ENCODE measurements around the gene IQSEC3. TPM values are rescaled to one million over a fixed set of nuclear protein-coding genes. Genes with fewer than 3 reads are reported as not detected.
"Not testable (repeated sequence)": the region's sequence is repeated elsewhere in the genome, so short reads cannot be mapped to it uniquely, and the experiment has no call there.

Gene IQSEC3
- total and polyA plus RNA-seq, 10 of the 15 experiments (the other 5 are each of a cell fraction or from before 2014, with no cell fraction given) = not detected

GRCh38 chr12:58832-59231 lies 7.7 kb upstream of the IQSEC3 start (continued):
- TF ChIP-seq USF2 (IDR thresholded peaks at IDR 0.05; ENCODE audit: borderline replicate concordance, low read depth, low read length) (no peak), ZNF687 (IDR thresholded peaks at IDR 0.05) (no peak)

GRCh38 chr12:61845-62244 lies 4.7 kb upstream of the IQSEC3 start:
- H3K36me3 ChIP-seq (ENCODE audit: control insufficient read depth in 2 of 2, insufficient read depth in 2 of 2, low read length in 1 of 2); H3K79me2 ChIP-seq (ENCODE audit: control insufficient read depth, insufficient read depth, low read length); ATAC-seq; in situ Hi-C loops (cut with MboI); H2AFZ ChIP-seq (ENCODE audit: control insufficient read depth, low read depth, low read length); H3K9me3 ChIP-seq (replicated peaks; ENCODE audit: control insufficient read depth, insufficient read depth, low read length); BruUV-seq (replicated peaks); H3K27ac ChIP-seq (ENCODE audit: control insufficient read depth, insufficient read depth); SMC1A ChIA-PET (ENCODE audit: uncharacterized antibody, unreplicated experiment); DNase-seq (ENCODE audit: low read depth, low spot score); intact Hi-C loops (cut with micrococcal nuclease; ENCODE audit: unreplicated experiment); FAIRE-seq; H3K4me3 ChIP-seq; H4K20me1 ChIP-seq (ENCODE audit: control insufficient read depth, insufficient read depth); H3K27me3 ChIP-seq (replicated peaks in 1 of 2; ENCODE audit: control insufficient read depth in 2 of 2, insufficient read depth in 2 of 2, low read length in 1 of 2); H3K4me1 ChIP-seq (ENCODE audit: control insufficient read depth, insufficient read depth, low read length); H3K4me2 ChIP-seq (ENCODE audit: control insufficient read depth, insufficient read depth); H3K9ac ChIP-seq (ENCODE audit: control insufficient read depth, insufficient read depth, low read length); RAD21 ChIA-PET (ENCODE audit: unreplicated experiment); POLR2A ChIA-PET; CTCF ChIA-PET: not testable (repeated sequence)

GRCh38 chr12:65491-66063 lies 990 bp upstream of the IQSEC3 start:
- H3K79me2 ChIP-seq (ENCODE audit: control insufficient read depth, insufficient read depth, low read length); POLR2A ChIA-PET; ATAC-seq; SMC1A ChIA-PET (ENCODE audit: uncharacterized antibody, unreplicated experiment); H2AFZ ChIP-seq (ENCODE audit: control insufficient read depth, low read depth, low read length); FAIRE-seq; CTCF ChIA-PET; H3K4me3 ChIP-seq; intact Hi-C loops (cut with micrococcal nuclease; ENCODE audit: unreplicated experiment); H4K20me1 ChIP-seq (ENCODE audit: control insufficient read depth, insufficient read depth); BruUV-seq (replicated peaks); H3K27me3 ChIP-seq (replicated peaks in 1 of 2; ENCODE audit: control insufficient read depth in 2 of 2, insufficient read depth in 2 of 2, low read length in 1 of 2); RAD21 ChIA-PET (ENCODE audit: unreplicated experiment); H3K4me1 ChIP-seq (ENCODE audit: control insufficient read depth, insufficient read depth, low read length); H3K9ac ChIP-seq (ENCODE audit: control insufficient read depth, insufficient read depth, low read length); H3K9me3 ChIP-seq (replicated peaks; ENCODE audit: control insufficient read depth, insufficient read depth, low read length); in situ Hi-C loops (cut with MboI); H3K4me2 ChIP-seq (ENCODE audit: control insufficient read depth, insufficient read depth); H3K36me3 ChIP-seq (ENCODE audit: control insufficient read depth in 2 of 2, insufficient read depth in 2 of 2, low read length in 1 of 2); DNase-seq (ENCODE audit: low read depth, low spot score); H3K27ac ChIP-seq (ENCODE audit: control insufficient read depth, insufficient read depth): not testable (repeated sequence)
- 30% methylated on average over 4 of the region's 4 CpGs for WGBS (ENCODE audit: insufficient coverage, insufficient replicate concordance, low lambda C conversion rate, missing lambda C conversion rate)
